ENCODE results near the gene SLC26A6.

- TF ChIP-seq CTCF (IDR thresholded peaks at IDR 0.05; ENCODE audit: low read length) (no peak), EZH2 (IDR thresholded peaks at IDR 0.05; ENCODE audit: borderline replicate concordance, low read length) (no peak)
Measured at GRCh38 chr3:48652923-48653715, 17.9 kb upstream of the SLC26A6 start.

Measured in OCI-LY1 (cell line).